HG02852 (cell line): ENCODE measurements around the gene LAMC1.

Experiments
- ATAC-seq: cut with Tn5 transposase; IDR thresholded peaks from one replicate; pipeline ENCODE4 v1.9.1; 2021; ENCODE audit warnings: mild to moderate bottlenecking, moderate library complexity; ENCODE audit not compliant: unreplicated experiment

LAMC1 gene

GRCh38 chr1:183077097-183077496, 53.9 kb downstream of the LAMC1 start:
- ATAC-seq, result no peak

GRCh38 chr1:183079712-183080388, 56.6 kb downstream of the LAMC1 start:
- ATAC-seq, result no peak

- ATAC-seq, result no peak
These were observed 57.2 kb downstream of the LAMC1 start for GRCh38 chr1:183080406-183080805.

DNA sequence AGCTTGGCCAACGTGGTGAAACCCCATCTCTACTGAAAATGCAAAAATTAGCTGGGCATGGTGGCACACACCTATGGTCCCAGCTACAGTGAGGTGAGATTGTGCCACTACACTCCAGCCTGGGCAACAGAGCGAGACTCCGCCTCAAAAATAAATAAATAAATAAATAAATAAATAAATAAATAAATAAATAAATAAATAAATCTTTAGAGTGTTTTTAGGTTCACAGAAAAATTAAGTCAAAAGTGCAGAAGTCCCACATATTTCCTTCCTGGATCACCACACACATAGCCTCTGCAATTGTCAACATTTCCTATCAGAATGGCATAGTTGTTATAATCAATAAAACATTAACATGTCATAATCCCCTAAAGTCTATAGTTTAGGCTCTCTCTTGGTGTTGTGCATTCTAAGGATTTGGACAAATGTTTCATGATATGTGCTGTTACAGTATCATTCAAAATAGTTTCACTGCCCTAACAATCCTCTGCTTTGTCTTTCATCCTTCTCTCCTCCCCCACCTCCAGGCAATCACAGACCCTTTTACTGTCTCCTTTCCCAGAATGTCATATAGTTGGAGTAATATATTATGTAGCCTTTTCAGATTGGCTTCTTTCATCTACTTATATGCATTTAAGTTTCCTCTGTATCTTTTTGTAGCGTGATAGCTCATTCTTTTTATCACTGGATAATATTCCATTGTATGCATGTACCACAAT, 58.3 kb downstream of the LAMC1 start:
- ATAC-seq, result no peak

DNA sequence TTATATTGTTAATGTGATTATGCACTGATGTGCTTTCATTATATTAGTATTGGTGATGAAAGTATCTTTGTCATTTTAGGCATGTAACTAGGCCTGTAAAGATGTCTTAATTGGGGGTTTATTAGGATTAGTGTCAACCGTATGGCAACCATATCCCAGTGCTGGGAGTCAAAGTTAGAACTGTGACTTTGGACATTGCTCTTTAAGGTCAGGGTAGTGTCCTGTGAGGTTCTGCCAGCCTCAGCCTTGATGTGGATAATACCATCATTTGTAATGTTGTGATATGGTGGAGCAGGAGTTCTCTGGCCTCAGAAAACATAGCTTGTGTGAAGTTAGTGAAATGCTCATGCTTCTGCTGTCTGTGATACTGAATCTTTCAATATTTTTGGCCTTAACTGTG, 59.4 kb downstream of the LAMC1 start:
- ATAC-seq, result no peak

DNA sequence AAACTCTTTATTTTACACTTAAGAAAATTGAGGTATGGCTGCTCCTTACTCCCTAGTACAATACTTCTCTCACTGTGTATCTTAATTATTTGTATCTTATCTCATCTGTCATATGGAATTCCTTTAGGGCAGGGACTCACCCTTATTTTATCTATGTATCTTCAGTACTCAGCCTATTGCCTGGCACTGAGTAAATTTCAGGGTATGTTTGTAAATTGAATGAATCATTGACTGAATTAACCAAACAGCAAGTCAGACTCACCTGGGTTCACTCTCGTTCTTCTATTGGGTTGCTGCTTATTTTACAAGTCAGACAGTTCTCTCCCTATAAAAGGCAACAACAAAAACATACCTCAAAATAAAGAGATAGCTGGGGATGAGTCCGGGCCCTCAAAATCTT, 63.8 kb downstream of the LAMC1 start:
- ATAC-seq, result no peak

DNA sequence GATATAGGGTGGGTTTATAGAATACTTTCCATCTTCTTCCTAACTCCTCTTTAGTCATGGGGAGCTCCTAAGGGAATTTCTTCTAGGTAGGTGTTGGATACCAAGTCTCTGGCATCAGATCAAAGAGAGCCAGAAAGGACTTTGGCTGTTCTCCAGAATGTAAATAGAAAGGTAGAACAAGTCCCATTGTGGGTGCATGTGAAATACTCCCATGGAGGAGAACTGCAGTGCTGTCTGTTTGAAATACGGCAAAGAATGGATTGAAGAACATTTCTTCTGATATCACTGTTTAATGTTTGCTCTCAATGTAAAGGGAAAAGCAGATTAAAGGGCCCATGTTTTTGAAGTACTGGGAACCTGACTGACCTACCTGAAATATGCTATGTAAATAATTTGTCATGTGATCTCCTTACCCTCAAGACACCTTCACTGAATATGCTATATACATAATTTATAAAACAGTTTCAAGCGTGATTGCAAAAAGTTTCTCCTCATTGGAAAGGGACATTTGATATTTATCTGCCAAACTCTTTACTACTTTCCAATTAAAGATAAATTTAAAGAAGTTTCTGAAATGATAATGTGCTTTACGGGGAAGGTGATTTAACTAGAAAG, 65.9 kb downstream of the LAMC1 start:
- no peak for ATAC-seq

DNA sequence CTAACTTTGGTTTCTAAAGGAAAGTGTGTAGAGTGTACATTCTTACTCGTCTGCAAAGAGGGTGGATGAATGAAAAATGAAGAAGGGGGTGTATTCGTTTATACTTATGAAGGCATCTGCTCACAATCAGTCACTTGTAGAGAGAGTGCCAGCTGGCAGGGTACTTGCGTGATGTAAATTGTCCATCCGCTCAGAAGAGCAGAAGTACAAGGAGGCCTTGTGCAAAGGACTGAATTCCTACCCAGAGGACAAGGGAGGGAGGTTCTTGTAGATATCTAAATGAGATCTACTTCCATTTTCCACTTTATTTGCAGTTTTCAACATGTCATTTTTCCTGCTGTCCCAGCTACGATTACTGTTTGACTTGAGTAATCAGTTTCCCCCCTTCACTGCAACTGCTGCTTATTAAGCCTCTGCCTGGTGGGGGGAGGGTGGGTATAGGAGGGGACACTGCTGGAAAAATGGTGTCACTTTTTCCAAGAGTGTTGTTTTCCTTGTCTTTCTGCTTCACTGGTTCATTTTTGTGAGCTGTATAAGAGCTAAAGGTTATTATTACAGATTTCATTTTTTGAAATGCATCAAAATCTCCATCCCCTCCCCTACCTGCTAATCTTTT, 67.3 kb downstream of the LAMC1 start:
- no peak for ATAC-seq

DNA sequence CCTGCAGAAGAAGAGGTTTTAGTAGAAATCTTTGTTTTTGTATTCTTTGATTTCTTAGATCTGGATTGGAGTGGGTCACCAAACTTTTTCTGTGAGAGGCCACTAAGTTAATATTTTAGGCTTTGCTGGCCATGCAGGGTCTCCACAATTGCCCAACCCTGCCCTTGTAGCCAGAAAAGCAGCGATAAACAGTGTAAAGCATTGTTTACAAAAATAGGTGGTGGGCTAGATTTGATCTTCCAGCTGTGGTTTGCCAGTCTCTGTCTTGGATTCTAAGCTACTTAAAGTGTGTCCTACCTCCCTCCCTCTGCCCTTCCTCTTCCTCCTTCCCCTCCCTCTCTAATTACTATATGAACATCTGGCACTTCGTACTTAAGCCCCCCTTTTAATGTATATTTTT, 68.0 kb downstream of the LAMC1 start:
- no peak for ATAC-seq

DNA sequence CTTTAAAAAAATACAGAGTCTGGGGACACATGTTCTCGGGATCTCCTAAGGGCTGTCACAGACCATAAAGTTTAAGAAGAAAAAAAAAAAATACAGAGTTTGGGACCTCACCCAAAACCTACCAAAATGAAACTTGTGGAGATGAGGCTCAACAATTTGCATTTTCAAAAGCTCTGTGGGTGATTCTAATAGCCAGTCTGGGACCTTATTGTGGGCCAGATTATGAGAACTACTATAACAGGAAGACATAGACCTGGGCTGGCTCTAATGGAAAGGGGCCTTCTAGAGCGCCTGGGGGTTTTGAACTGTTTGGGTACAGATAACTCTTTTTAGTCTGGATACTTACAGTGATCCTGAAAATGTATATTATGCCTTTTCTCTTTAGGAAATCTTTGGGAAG, 69.1 kb downstream of the LAMC1 start:
- no peak for ATAC-seq

GRCh38 chr1:183093066-183093668, 69.9 kb downstream of the LAMC1 start:
- ATAC-seq, result no peak

DNA sequence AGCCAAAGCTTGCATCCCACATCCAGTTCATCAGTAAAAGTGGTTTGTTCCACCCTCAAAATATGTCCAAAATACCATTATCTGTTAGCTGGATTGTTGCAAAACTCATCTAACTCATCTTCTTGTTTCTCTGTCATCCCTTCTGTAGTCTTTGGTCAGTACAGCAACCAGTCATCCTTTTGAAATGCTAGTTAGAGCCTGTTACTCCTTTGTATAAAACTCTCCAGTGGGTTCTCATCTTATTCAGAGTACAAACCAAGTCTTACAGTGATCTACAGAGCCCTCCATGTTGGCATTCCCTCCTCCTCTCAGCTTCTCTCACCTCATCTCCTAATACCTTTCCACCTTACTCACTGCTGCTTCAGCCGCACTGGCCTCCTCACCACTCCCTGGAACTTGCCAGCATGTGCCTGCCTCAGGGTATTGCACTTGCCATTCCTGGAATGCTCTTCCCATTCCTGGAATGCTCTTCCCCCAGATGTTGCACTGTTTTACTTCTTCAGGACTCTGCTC, 70.6 kb downstream of the LAMC1 start:
- no peak for ATAC-seq

- ATAC-seq, result no peak
These were observed 71.1 kb downstream of the LAMC1 start for GRCh38 chr1:183094351-183094750.

GRCh38 chr1:183096351-183096750, 73.1 kb downstream of the LAMC1 start:
- ATAC-seq, result no peak

- ATAC-seq, result no peak
These were observed 73.7 kb downstream of the LAMC1 start for GRCh38 chr1:183096894-183097293.

DNA sequence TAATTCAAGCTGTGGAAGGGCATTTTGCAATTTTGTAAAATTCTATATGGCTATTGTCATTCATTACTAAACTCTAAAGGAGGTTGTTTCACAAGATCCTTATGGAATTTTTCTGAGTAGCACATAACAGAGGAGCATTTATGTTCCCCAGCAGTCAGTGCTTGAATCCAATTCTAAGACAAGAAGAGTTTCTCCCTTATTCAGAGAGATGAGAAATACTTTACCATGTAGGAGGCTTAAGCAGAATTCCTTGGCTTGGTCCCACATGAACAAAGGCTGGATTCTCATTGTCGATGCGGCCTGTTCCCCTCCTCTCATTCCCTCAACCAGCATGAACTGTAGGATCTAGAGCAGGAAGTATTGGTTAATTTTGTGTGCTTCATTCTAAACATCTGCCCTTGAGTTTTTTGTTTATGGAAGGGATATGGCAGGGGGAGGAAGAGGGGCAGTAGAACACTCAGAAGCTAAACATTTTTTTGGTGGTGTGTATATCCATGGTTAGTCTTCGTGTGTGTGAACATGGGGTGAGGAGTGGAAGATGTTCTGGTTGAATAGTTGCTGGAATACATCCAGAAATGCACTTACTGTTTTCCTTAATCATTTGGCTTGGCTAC, 74.3 kb downstream of the LAMC1 start:
- no peak for ATAC-seq

GRCh38 chr1:183098317-183098716, 75.1 kb downstream of the LAMC1 start:
- ATAC-seq, result no peak

DNA sequence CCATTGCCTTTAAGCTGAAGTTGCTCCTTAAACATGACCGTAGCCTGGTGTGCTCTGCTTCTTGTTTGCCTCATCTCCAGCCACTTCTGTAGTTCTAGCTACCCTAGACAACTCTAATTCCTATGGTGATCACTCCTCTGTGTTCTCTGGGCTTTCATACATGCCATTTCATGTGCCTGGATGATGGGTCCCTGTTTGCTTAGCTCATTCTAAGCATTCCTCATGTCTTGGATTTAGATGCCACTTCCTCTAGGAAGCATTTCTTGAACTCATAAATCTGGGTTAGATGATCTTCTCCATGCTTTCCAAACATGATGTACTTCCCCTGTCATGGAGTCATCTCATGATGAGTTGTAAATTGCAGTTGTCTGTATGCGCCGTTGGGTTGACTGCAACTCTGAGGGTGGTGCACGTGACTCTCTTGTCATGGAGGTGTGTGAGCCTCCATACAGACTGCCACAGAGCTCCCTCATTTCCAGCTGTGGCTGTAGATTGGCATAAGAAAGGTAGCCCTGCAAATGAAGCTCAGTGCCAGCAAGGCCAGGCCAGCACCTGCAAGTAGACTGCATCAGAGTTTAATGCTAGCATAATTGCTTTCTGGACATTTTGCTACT, 77.2 kb downstream of the LAMC1 start:
- no peak for ATAC-seq

DNA sequence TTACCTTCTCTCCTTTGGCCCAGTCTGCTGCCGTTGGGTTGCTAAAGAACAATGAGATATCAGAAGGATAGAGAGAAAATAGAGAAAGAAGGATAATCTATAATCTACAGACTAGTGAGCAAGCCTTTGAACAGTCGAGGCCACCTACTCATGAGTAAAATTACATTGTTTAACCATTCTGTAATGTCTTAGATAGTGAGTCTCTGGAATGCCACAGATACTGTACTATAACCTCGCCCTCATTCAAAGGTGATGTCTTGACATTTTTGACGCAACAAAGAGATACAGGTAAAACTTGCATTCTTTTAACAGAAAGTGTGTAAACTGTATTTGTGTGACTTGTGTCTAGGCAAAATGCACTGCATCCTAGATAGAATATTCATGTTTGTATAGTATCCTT, 77.9 kb downstream of the LAMC1 start:
- no peak for ATAC-seq

GRCh38 chr1:183101841-183102276, 78.6 kb downstream of the LAMC1 start:
- ATAC-seq, result no peak
